Prostate gland (tissue), 2 donors: Measurements from ENCODE around the gene CCDC83.

ENCODE experiments used
- CTCF ChIP-seq, 4 experiments: fragments of 200-600 bp in 2 of 4; fragments of 450-650 bp in 2 of 4; sonication (generic) in 2 of 4; IDR thresholded peaks; 1 replicate in 3 of 4; 2 replicates in 1 of 4; pipeline ENCODE4 v1.5.1; 2016 to 2019; ENCODE audit warnings: antibody characterized with exemption in 4 of 4, mild to moderate bottlenecking in 2 of 4, moderate library complexity in 2 of 4
- POLR2A ChIP-seq: fragments of 450-650 bp; IDR thresholded peaks from one replicate; pipeline ENCODE4 v1.6.1; 2016; ENCODE audit warnings: antibody characterized with exemption, mild to moderate bottlenecking
- POLR2AphosphoS5 ChIP-seq: sonication (generic); formaldehyde crosslinking; IDR thresholded peaks from one replicate; pipeline ENCODE4 v1.6.1; 2017; ENCODE audit warnings: antibody characterized with exemption

DNA sequence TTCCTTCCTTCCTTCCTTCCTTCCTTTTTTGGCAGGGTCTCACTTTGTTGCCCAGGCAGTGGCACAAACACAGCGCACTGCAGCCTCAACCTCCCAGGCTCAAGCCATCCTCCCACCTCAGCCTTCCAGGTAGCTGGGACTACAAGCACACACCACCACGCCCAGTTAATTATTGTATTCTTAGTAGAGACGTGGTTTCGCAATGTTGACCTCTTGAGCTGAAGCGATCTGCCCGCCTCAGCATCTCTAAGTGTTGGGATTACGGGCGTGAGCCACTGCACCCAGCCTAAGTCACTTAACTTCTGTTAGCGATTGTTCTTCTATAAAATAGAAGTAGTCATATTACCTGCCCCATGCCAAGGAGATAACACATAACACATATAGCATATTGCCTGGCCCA lies 41.5 kb upstream of the CCDC83 start:
- TF ChIP-seq CTCF (IDR thresholded peaks at IDR 0.05): no peak
- no peak for TF ChIP-seq POLR2A
- TF ChIP-seq POLR2AphosphoS5: no peak
